SK-N-SH treated with all-trans-retinoic acid at 6 μM for 48 hours (cell line): ENCODE measurements around the gene TASP1.

Source experiments
- ATAC-seq: fragments of 200-7000 bp; cut with Tn5 transposase; 3 replicates; pipeline ENCODE4 v1.9.1; 2020; ENCODE audit warnings: mild to moderate bottlenecking, moderate library complexity
- ARNTL ChIP-seq: fragments of 450-650 bp; formaldehyde crosslinking; IDR thresholded peaks from 2 replicates; pipeline ENCODE4 v1.5.0; 2020; ENCODE audit warnings: low read depth, mild to moderate bottlenecking, moderate library complexity, borderline replicate concordance
- BACH2 ChIP-seq: fragments of 250-450 bp; sonication (Bioruptor Pico); IDR thresholded peaks from 2 replicates; pipeline ENCODE4 v1.9.0; 2021; ENCODE audit warnings: mild to moderate bottlenecking, borderline replicate concordance
- CSDC2 ChIP-seq: fragments of 250-450 bp; sonication (Bioruptor Pico); IDR thresholded peaks from 2 replicates; pipeline ENCODE4 v1.5.0; 2020; ENCODE audit warnings: mild to moderate bottlenecking, moderate library complexity
- GLIS3 ChIP-seq: fragments of 250-450 bp; sonication (Bioruptor Pico); IDR thresholded peaks from 2 replicates; pipeline ENCODE4 v1.5.0; 2020; ENCODE audit warnings: mild to moderate bottlenecking, moderate library complexity
- ISL1 ChIP-seq: fragments of 250-450 bp; sonication (Bioruptor Pico); IDR thresholded peaks from 2 replicates; pipeline ENCODE4 v2.1.2; 2022; ENCODE audit warnings: mild to moderate bottlenecking, moderate library complexity
- OSR1 ChIP-seq: fragments of 250-450 bp; sonication (Bioruptor Pico); IDR thresholded peaks from 2 replicates; pipeline ENCODE4 v1.8.0; 2022; ENCODE audit warnings: moderate library complexity, mild to moderate bottlenecking, inconsistent platforms
- POU6F1 ChIP-seq: fragments of 250-450 bp; sonication (Bioruptor Pico); IDR thresholded peaks from 2 replicates; pipeline ENCODE4 v1.8.0; 2021; ENCODE audit warnings: low read depth, mild to moderate bottlenecking, moderate library complexity, borderline replicate concordance
- PPARA ChIP-seq: fragments of 250-450 bp; sonication (Bioruptor Pico); IDR thresholded peaks from 2 replicates; pipeline ENCODE4 v1.5.0; 2020; ENCODE audit warnings: mild to moderate bottlenecking, borderline replicate concordance
- RARB ChIP-seq: fragments of 250-450 bp; sonication (Bioruptor Pico); IDR thresholded peaks from 2 replicates; pipeline ENCODE4 v1.8.0; 2021; ENCODE audit warnings: mild to moderate bottlenecking, moderate library complexity
- SNAI2 ChIP-seq: fragments of 250-450 bp; sonication (Bioruptor Pico); IDR thresholded peaks from 2 replicates; pipeline ENCODE4 v1.5.0; 2020; ENCODE audit warnings: mild to moderate bottlenecking, moderate library complexity
- TCF4 ChIP-seq: fragments of 250-450 bp; sonication (Bioruptor Pico); IDR thresholded peaks from 2 replicates; pipeline ENCODE4 v1.8.0; 2021; ENCODE audit warnings: mild to moderate bottlenecking, moderate library complexity, borderline replicate concordance
- TOX ChIP-seq: fragments of 250-450 bp; sonication (Bioruptor Pico); IDR thresholded peaks from 2 replicates; pipeline ENCODE4 v1.8.0; 2021; ENCODE audit warnings: mild to moderate bottlenecking, moderate library complexity, borderline replicate concordance
- ZC3H10 ChIP-seq: fragments of 250-450 bp; sonication (Bioruptor Pico); IDR thresholded peaks from 2 replicates; pipeline ENCODE4 v1.5.1; 2021; ENCODE audit warnings: mild to moderate bottlenecking, moderate library complexity
- ZFP30 ChIP-seq: fragments of 450-650 bp; formaldehyde crosslinking; IDR thresholded peaks from 2 replicates; pipeline ENCODE4 v1.5.0; 2022; ENCODE audit warnings: mild to moderate bottlenecking, moderate library complexity
- ZNF565 ChIP-seq: fragments of 450-650 bp; formaldehyde crosslinking; conservative IDR thresholded peaks from 2 replicates; pipeline ENCODE4 v1.5.0; 2020; ENCODE audit warnings: low read depth, mild to moderate bottlenecking, moderate library complexity
- ZNF70 ChIP-seq: fragments of 450-650 bp; formaldehyde crosslinking; IDR thresholded peaks from 2 replicates; pipeline ENCODE4 v1.5.0; 2020; ENCODE audit warnings: mild to moderate bottlenecking, moderate library complexity
- ZNF8 ChIP-seq: fragments of 450-650 bp; formaldehyde crosslinking; IDR thresholded peaks from 2 replicates; pipeline ENCODE4 v1.5.0; 2020; ENCODE audit warnings: mild to moderate bottlenecking, moderate library complexity
- TF ChIP-seq, protein P1 (sequence below): fragments of 250-450 bp; sonication (Bioruptor Pico); IDR thresholded peaks from 2 replicates; pipeline ENCODE4 v1.5.0; 2020; ENCODE audit warnings: mild to moderate bottlenecking, moderate library complexity
- TF ChIP-seq, protein P2 (sequence below): fragments of 250-450 bp; sonication (Bioruptor Pico); IDR thresholded peaks from 2 replicates; pipeline ENCODE4 v1.5.1; 2021; ENCODE audit warnings: mild to moderate bottlenecking, moderate library complexity
- TF ChIP-seq, protein P3 (sequence below): fragments of 250-450 bp; sonication (Bioruptor Pico); IDR thresholded peaks from 2 replicates; pipeline ENCODE4 v1.8.0; 2020; ENCODE audit warnings: mild to moderate bottlenecking, moderate library complexity, borderline replicate concordance
- TF ChIP-seq, protein P4 (sequence below): fragments of 250-450 bp; sonication (Bioruptor Pico); IDR thresholded peaks from 2 replicates; pipeline ENCODE4 v1.5.1; 2020; ENCODE audit warnings: low read depth, mild to moderate bottlenecking, moderate library complexity

Gene TASP1

DNA sequence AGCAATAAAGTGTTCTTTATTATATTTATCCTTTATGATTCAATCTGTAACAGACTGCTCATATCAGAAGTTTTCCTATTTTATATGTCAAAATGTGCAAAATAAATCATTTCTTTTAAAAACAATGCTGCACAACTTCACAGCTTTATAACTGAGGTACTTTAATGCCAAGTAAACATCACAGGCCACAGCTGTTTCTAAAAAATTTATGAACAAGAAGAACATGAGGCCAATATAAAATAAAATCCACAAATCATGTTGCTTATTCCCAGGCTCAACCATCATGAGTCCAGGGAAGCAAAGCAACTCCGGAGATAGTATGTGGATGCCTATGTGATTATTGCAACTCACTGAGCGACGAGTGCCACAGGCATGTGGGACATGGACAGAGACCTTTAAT is 222.2 kb downstream of the TASP1 start:
- TF ChIP-seq ZNF8 (CRISPR knock-in tag) (no peak), POU6F1 (CRISPR knock-in tag) (no peak), SNAI2 (CRISPR knock-in tag) (no peak), CSDC2 (CRISPR knock-in tag) (no peak), RARB (no peak), BACH2 (CRISPR knock-in tag) (no peak), TOX (CRISPR knock-in tag) (no peak), GLIS3 (CRISPR knock-in tag) (no peak), ZNF565 (CRISPR knock-in tag) (no peak), ARNTL (no peak), ZC3H10 (CRISPR knock-in tag) (no peak), TCF4 (no peak), ISL1 (CRISPR knock-in tag) (no peak), ZFP30 (no peak), ZNF70 (no peak), OSR1 (CRISPR knock-in tag) (no peak)
- TF ChIP-seq, protein P1, sequence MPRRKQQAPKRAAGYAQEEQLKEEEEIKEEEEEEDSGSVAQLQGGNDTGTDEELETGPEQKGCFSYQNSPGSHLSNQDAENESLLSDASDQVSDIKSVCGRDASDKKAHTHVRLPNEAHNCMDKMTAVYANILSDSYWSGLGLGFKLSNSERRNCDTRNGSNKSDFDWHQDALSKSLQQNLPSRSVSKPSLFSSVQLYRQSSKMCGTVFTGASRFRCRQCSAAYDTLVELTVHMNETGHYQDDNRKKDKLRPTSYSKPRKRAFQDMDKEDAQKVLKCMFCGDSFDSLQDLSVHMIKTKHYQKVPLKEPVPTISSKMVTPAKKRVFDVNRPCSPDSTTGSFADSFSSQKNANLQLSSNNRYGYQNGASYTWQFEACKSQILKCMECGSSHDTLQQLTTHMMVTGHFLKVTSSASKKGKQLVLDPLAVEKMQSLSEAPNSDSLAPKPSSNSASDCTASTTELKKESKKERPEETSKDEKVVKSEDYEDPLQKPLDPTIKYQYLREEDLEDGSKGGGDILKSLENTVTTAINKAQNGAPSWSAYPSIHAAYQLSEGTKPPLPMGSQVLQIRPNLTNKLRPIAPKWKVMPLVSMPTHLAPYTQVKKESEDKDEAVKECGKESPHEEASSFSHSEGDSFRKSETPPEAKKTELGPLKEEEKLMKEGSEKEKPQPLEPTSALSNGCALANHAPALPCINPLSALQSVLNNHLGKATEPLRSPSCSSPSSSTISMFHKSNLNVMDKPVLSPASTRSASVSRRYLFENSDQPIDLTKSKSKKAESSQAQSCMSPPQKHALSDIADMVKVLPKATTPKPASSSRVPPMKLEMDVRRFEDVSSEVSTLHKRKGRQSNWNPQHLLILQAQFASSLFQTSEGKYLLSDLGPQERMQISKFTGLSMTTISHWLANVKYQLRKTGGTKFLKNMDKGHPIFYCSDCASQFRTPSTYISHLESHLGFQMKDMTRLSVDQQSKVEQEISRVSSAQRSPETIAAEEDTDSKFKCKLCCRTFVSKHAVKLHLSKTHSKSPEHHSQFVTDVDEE (CRISPR knock-in tag), result no peak
- TF ChIP-seq, protein P2, sequence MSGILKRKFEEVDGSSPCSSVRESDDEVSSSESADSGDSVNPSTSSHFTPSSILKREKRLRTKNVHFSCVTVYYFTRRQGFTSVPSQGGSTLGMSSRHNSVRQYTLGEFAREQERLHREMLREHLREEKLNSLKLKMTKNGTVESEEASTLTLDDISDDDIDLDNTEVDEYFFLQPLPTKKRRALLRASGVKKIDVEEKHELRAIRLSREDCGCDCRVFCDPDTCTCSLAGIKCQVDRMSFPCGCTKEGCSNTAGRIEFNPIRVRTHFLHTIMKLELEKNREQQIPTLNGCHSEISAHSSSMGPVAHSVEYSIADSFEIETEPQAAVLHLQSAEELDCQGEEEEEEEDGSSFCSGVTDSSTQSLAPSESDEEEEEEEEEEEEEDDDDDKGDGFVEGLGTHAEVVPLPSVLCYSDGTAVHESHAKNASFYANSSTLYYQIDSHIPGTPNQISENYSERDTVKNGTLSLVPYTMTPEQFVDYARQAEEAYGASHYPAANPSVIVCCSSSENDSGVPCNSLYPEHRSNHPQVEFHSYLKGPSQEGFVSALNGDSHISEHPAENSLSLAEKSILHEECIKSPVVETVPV (CRISPR knock-in tag), result no peak
- TF ChIP-seq, protein P3, sequence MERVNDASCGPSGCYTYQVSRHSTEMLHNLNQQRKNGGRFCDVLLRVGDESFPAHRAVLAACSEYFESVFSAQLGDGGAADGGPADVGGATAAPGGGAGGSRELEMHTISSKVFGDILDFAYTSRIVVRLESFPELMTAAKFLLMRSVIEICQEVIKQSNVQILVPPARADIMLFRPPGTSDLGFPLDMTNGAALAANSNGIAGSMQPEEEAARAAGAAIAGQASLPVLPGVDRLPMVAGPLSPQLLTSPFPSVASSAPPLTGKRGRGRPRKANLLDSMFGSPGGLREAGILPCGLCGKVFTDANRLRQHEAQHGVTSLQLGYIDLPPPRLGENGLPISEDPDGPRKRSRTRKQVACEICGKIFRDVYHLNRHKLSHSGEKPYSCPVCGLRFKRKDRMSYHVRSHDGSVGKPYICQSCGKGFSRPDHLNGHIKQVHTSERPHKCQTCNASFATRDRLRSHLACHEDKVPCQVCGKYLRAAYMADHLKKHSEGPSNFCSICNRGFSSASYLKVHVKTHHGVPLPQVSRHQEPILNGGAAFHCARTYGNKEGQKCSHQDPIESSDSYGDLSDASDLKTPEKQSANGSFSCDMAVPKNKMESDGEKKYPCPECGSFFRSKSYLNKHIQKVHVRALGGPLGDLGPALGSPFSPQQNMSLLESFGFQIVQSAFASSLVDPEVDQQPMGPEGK (CRISPR knock-in tag), result no peak
- TF ChIP-seq, protein P4, sequence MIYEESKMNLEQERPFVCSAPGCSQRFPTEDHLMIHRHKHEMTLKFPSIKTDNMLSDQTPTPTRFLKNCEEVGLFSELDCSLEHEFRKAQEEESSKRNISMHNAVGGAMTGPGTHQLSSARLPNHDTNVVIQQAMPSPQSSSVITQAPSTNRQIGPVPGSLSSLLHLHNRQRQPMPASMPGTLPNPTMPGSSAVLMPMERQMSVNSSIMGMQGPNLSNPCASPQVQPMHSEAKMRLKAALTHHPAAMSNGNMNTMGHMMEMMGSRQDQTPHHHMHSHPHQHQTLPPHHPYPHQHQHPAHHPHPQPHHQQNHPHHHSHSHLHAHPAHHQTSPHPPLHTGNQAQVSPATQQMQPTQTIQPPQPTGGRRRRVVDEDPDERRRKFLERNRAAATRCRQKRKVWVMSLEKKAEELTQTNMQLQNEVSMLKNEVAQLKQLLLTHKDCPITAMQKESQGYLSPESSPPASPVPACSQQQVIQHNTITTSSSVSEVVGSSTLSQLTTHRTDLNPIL (CRISPR knock-in tag), result no peak
- no peak for ATAC-seq

GRCh38 chr20:13412806-13413445 is 225.8 kb downstream of the TASP1 start:
- no peak for ATAC-seq
- TF ChIP-seq SNAI2 (CRISPR knock-in tag) (no peak), BACH2 (CRISPR knock-in tag) (no peak), TOX (CRISPR knock-in tag) (no peak), GLIS3 (CRISPR knock-in tag) (no peak), RARB (no peak), PPARA (CRISPR knock-in tag) (no peak), ZNF565 (CRISPR knock-in tag) (no peak), OSR1 (CRISPR knock-in tag) (no peak), CSDC2 (CRISPR knock-in tag) (no peak), ZNF70 (no peak)
- TF ChIP-seq, protein P2 (CRISPR knock-in tag), result no peak
- TF ChIP-seq, protein P3 (CRISPR knock-in tag), result no peak
